Neural progenitor cell (in vitro differentiated cells): ENCODE data around the gene CDC25C. TPM values are rescaled to one million over a fixed set of nuclear protein-coding genes. Genes with fewer than 3 reads are reported as not detected.
A peak's percentile ranks its signal among the peaks of the same experiment; 100 is the strongest.

Experiments
- DNase-seq: peaks from one replicate; pipeline ENCODE4 v3.0.0-alpha.2; 2016; ENCODE audit warnings: low spot score
- H2AFZ ChIP-seq: fragments of 200-600 bp; sonication (generic); replicated peaks from 2 replicates; pipeline ENCODE4 v1.6.1; 2016; ENCODE audit warnings: antibody characterized with exemption
- H3F3A ChIP-seq: fragments of 200-600 bp; sonication (generic); 2 replicates; pipeline ENCODE4 v1.6.1; 2016; ENCODE audit warnings: antibody characterized with exemption, low read depth
- H3K27ac ChIP-seq: fragments of 200-600 bp; sonication (generic); 2 replicates; pipeline ENCODE4 v1.5.1; 2016; ENCODE audit warnings: mild to moderate bottlenecking
- H3K27me3 ChIP-seq: fragments of 200-600 bp; sonication (generic); 2 replicates; pipeline ENCODE4 v1.6.1; 2016; ENCODE audit warnings: mild to moderate bottlenecking, moderate library complexity
- H3K36me3 ChIP-seq: fragments of 200-600 bp; sonication (generic); 2 replicates; pipeline ENCODE4 v1.5.1; 2016
- H3K4me1 ChIP-seq: fragments of 200-600 bp; sonication (generic); 2 replicates; pipeline ENCODE4 v1.6.1; 2016; ENCODE audit warnings: mixed run types
- H3K4me2 ChIP-seq: fragments of 200-600 bp; sonication (generic); 2 replicates; pipeline ENCODE4 v1.6.1; 2016
- H3K4me3 ChIP-seq: fragments of 200-600 bp; sonication (generic); 2 replicates; pipeline ENCODE4 v1.5.1; 2016
- H3K79me2 ChIP-seq: fragments of 200-600 bp; sonication (generic); 2 replicates; pipeline ENCODE4 v1.6.1; 2016; ENCODE audit warnings: low read depth
- H3K9ac ChIP-seq: fragments of 200-600 bp; sonication (generic); 2 replicates; pipeline ENCODE4 v1.6.1; 2016
- H3K9me3 ChIP-seq: fragments of 200-600 bp; sonication (generic); 2 replicates; pipeline ENCODE4 v1.5.1; 2016; ENCODE audit warnings: low read depth
- H4K20me1 ChIP-seq: fragments of 200-600 bp; sonication (generic); 2 replicates; pipeline ENCODE4 v1.6.1; 2016; ENCODE audit warnings: low read depth
- H3K27ac Mint-ChIP-seq: 3 replicates; pipeline ENCODE4 v1.8.0; 2021; ENCODE audit warnings: mixed read lengths
- H3K27me3 Mint-ChIP-seq: 2 replicates; pipeline ENCODE4 v1.8.0; 2022; ENCODE audit warnings: low read depth, mild to moderate bottlenecking, inconsistent platforms, moderate library complexity, mixed read lengths; ENCODE audit not compliant: insufficient read depth
- H3K36me3 Mint-ChIP-seq: 3 replicates; pipeline ENCODE4 v1.8.0; 2021; ENCODE audit warnings: mixed read lengths
- H3K4me1 Mint-ChIP-seq: 3 replicates; pipeline ENCODE4 v1.8.0; 2021; ENCODE audit warnings: mixed read lengths
- H3K4me3 Mint-ChIP-seq: 3 replicates; pipeline ENCODE4 v1.8.0; 2021; ENCODE audit warnings: mild to moderate bottlenecking, moderate library complexity, mixed read lengths
- H3K9me3 Mint-ChIP-seq: 3 replicates; pipeline ENCODE4 v1.8.0; 2020; ENCODE audit warnings: mixed read lengths
- CTCF ChIP-seq: fragments of 200-600 bp; sonication (generic); IDR thresholded peaks from 2 replicates; pipeline ENCODE4 v1.5.1; 2017; ENCODE audit warnings: antibody characterized with exemption, mild to moderate bottlenecking
- EZH2 ChIP-seq: fragments of 200-600 bp; sonication (generic); IDR thresholded peaks from 2 replicates; pipeline ENCODE4 v1.6.1; 2017; ENCODE audit warnings: antibody characterized with exemption, mild to moderate bottlenecking, moderate library complexity
- EZH2phosphoT487 ChIP-seq: fragments of 200-600 bp; sonication (generic); IDR thresholded peaks from 2 replicates; pipeline ENCODE4 v1.6.1; 2017; ENCODE audit warnings: antibody characterized with exemption
- total RNA-seq: library from RNA; depleted of rRNA; stranded (reverse); fragments of >200 nt; gene quantifications from 2 replicates; pipeline ENCODE4 v1.2.3, GENCODE V29; 2015; ENCODE audit warnings: low replicate concordance

Gene CDC25C
- total RNA-seq, 1 donor from 2014 or later = 48.6 TPM

GRCh38 chr5:138241688-138242571 is 89.7 kb downstream of the CDC25C start:
- peak; percentile 69 for DNase-seq
- peaks cover 26% of the 10 kb centered on the region for H3K27me3 Mint-ChIP-seq

DNA sequence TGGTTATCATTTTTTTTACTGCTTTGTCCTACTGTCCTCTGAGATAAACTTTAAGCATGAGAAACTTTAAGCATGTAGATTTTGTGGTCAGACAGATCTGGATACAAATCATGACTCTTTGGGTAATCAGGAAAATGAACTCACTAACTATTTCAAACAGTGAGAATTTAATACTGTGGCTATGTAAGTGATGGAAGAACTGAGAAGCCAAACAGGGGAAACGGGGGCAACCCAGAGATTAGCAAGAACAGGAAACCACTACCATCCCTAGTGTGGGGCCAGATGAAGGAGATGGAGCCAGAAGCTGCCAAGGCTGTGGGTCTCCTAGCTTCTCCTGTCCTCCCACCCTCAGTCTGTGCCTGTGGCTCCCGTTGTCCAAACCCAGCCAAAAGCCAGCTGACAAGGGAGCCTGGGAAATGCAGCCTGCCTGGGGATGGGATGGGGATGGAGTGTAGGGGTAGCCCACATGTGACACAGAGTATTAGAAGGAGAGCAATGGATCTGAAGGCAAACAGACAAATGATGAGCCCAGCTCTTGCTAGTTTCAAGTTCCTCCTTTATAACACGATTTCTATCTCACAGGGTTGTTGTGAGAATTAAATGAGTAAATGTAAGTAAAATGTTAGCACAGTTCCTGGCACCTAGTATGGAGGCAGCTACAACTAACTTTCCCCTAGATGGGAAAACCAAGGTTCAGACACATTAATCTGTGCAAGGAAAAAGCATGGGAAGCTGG is 90.8 kb downstream of the CDC25C start:
- H3K4me3 ChIP-seq = no peak overlapping the region
- Mint-ChIP-seq H3K27ac (no peak overlapping the region), H3K4me1 (peaks cover 26% of the 10 kb centered on the region), H3K36me3 (no peaks in the 10 kb centered on the region), H3K27me3 (peaks cover 29% of the 10 kb centered on the region), H3K9me3 (no peaks in the 10 kb centered on the region), H3K4me3 (peak overlapping the region; percentile 77)
- H3K27me3 ChIP-seq = peaks cover 51% of the 10 kb centered on the region
- H3K27ac ChIP-seq = no peak overlapping the region
- no peak for TF ChIP-seq CTCF
- no peak for TF ChIP-seq EZH2
- no peak for TF ChIP-seq EZH2phosphoT487
- H3K9ac ChIP-seq = no peak overlapping the region
- H2AFZ ChIP-seq = no peak overlapping the region
- peaks cover 25% of the 10 kb centered on the region for H3F3A ChIP-seq
- H3K4me1 ChIP-seq = peaks cover 26% of the 10 kb centered on the region
- DNase-seq = no peak
- no peaks in the 10 kb centered on the region for H4K20me1 ChIP-seq
- H3K79me2 ChIP-seq = no peaks in the 10 kb centered on the region
- H3K9me3 ChIP-seq = no peaks in the 10 kb centered on the region
- H3K4me2 ChIP-seq = no peak overlapping the region
- H3K36me3 ChIP-seq = no peaks in the 10 kb centered on the region

More at GRCh38 chr5:138241688-138242571, 89.7 kb downstream of the CDC25C start:
- Mint-ChIP-seq H3K4me1 (peaks cover 36% of the 10 kb centered on the region), H3K36me3 (no peaks in the 10 kb centered on the region), H3K9me3 (no peaks in the 10 kb centered on the region), H3K27ac (no peak overlapping the region), H3K4me3 (peak overlapping the region; percentile 77)
- Histone ChIP-seq H3K9ac (no peak overlapping the region), H3K36me3 (no peaks in the 10 kb centered on the region), H3K27ac (no peak overlapping the region), H2AFZ (peak overlapping the region; percentile 93), H3K27me3 (peaks cover 51% of the 10 kb centered on the region), H3F3A (peaks cover 25% of the 10 kb centered on the region), H3K4me3 (peak overlapping the region; percentile 43), H3K4me1 (peaks cover 32% of the 10 kb centered on the region), H3K4me2 (peak overlapping the region; percentile 82), H3K9me3 (no peaks in the 10 kb centered on the region), H4K20me1 (no peaks in the 10 kb centered on the region), H3K79me2 (no peaks in the 10 kb centered on the region)
- TF ChIP-seq EZH2 (peak; percentile 66), CTCF (peak; percentile 12), EZH2phosphoT487 (peak; percentile 35)

DNA sequence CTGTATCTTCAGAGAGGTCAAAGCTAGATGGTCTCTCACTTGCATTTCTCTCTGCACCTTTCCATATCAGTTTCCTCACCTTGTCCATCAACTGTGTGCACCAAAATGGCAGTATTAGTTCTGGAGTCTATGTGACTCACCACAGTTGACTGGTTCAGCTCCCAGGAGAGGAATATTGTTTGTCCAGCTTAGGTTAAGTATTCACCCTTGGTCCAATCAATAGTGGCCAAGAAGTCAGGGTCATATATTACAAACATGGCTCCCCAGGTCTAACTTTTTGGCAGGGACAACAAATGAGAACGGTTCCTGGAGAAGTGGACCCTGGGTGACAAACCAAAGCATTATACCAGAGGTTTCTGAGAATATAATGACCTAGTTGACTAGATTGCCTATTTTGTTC is 93.6 kb downstream of the CDC25C start:
- H3K4me1 ChIP-seq = peaks cover 7% of the 10 kb centered on the region
- no peak for DNase-seq
- H3K9me3 ChIP-seq = no peaks in the 10 kb centered on the region
- no peak overlapping the region for H3K4me3 Mint-ChIP-seq
- H2AFZ ChIP-seq = no peak overlapping the region
- H3K36me3 ChIP-seq = no peaks in the 10 kb centered on the region
- no peak overlapping the region for H3K9ac ChIP-seq
- H3K27ac Mint-ChIP-seq = no peak overlapping the region
- no peaks in the 10 kb centered on the region for H3K36me3 Mint-ChIP-seq
- no peak overlapping the region for H3K4me2 ChIP-seq
- H3K27me3 Mint-ChIP-seq = peaks cover 26% of the 10 kb centered on the region
- H3F3A ChIP-seq = peaks cover 9% of the 10 kb centered on the region
- peaks cover 7% of the 10 kb centered on the region for H3K4me1 Mint-ChIP-seq
- H3K4me3 ChIP-seq = no peak overlapping the region
- H3K9me3 Mint-ChIP-seq = no peaks in the 10 kb centered on the region
- H3K27me3 ChIP-seq = peaks cover 44% of the 10 kb centered on the region
- TF ChIP-seq EZH2phosphoT487 = no peak
- no peak for TF ChIP-seq CTCF
- TF ChIP-seq EZH2 = no peak
- H4K20me1 ChIP-seq = no peaks in the 10 kb centered on the region
- H3K27ac ChIP-seq = no peak overlapping the region
- H3K79me2 ChIP-seq = no peaks in the 10 kb centered on the region

Other genes with a start within 250 kb of the CDC25C start
- 0.25 TPM in 1 of 2 replicates, not detected in the other for gene WNT8A, start 247.8 kb downstream of the CDC25C start, total RNA-seq
- 6.7 and 8.0 TPM in 2 replicates for gene NME5, start 192.4 kb downstream of the CDC25C start, total RNA-seq
- 113 and 150 TPM in 2 replicates for gene BRD8, start 153.2 kb downstream of the CDC25C start, total RNA-seq
- gene KIF20A, start 152.7 kb downstream of the CDC25C start, total RNA-seq = 128 and 158 TPM in 2 replicates
- gene CDC23, start 118.5 kb downstream of the CDC25C start, total RNA-seq = 62.8 and 83.3 TPM in 2 replicates
- gene GFRA3, start 57.2 kb downstream of the CDC25C start, total RNA-seq = not detected in 2 replicates
- gene FAM53C, start 6.5 kb upstream of the CDC25C start, total RNA-seq = 68.0 and 72.5 TPM in 2 replicates
- 130 and 136 TPM in 2 replicates for gene KDM3B, start 20.9 kb upstream of the CDC25C start, total RNA-seq
- gene REEP2, start 107.3 kb upstream of the CDC25C start, total RNA-seq = 17.4 and 56.3 TPM in 2 replicates
- 25.1 and 31.3 TPM in 2 replicates for gene EGR1, start 133.7 kb upstream of the CDC25C start, total RNA-seq
- gene ETF1, start 211.4 kb upstream of the CDC25C start, total RNA-seq = 85.5 and 116 TPM in 2 replicates
- gene HSPA9, start 243.6 kb upstream of the CDC25C start, total RNA-seq = 259 and 276 TPM in 2 replicates